HepG2 (cell line): ENCODE measurements around the gene GNG7. TPM values are rescaled to one million over a fixed set of nuclear protein-coding genes. Genes with fewer than 3 reads are reported as not detected.

Experiments
- ATAC-seq: fragments of 200-7000 bp; cut with Tn5 transposase; 3 replicates; pipeline ENCODE4 v1.9.1; 2020; ENCODE audit warnings: mild to moderate bottlenecking, moderate library complexity
- BruUV-seq: library from RNA; stranded (reverse); fragments of 400-500 nt; replicated peaks from 2 replicates; lab custom pipeline; 2021; lab: Mats Ljungman, UMichigan
- CTCF ChIA-PET: fragments of 300-600 bp; formaldehyde crosslinking; extraction: SDS; loops from one replicate; lab custom pipeline; 2021; ENCODE audit warnings: low total read pairs, inconsistent platforms, low intra/inter-chr PET ratio; lab: Yijun Ruan, JAX
- POLR2A ChIA-PET: fragments of 350-600 bp; sonication (Branson Sonifier 250); formaldehyde crosslinking; loops from one replicate; lab custom pipeline; 2020; ENCODE audit warnings: antibody characterized with exemption, inconsistent platforms; lab: Yijun Ruan, JAX
- DNase-seq: peaks from one replicate; pipeline ENCODE4 v3.0.0-alpha.2; 2015; ENCODE audit warnings: low spot score
- FAIRE-seq: peaks from 3 replicates; lab custom pipeline; 2011; peaks lifted over from hg19 to GRCh38; lab: Jason Lieb, UNC
- H2AFZ ChIP-seq: one replicate; pipeline ENCODE4 v1.6.1; 2011; ENCODE audit warnings: low read length, inconsistent platforms
- H3K27ac ChIP-seq: fragments of 300-600 bp; 3 replicates; pipeline ENCODE4 v1.8.0; 2011; ENCODE audit warnings: mixed run types, mild to moderate bottlenecking, mixed read lengths, low read length, inconsistent platforms; ENCODE audit not compliant: insufficient read depth; ENCODE audit errors: extremely low read length
- H3K27me3 ChIP-seq, 2 experiments: fragments of 200-600 bp in 1 of 2; 2 replicates in 1 of 2; 3 replicates in 1 of 2; pipeline versions ENCODE4 v1.6.0 to v1.8.0; 2011; ENCODE audit warnings: low read length in 2 of 2, mild to moderate bottlenecking in 2 of 2, moderate library complexity in 2 of 2, inconsistent platforms in 1 of 2; ENCODE audit not compliant: insufficient read depth in 2 of 2, control insufficient read depth in 1 of 2
- H3K36me3 ChIP-seq, 2 experiments: fragments of 200-600 bp in 1 of 2; replicated peaks in 1 of 2; 2 replicates in 1 of 2; 3 replicates in 1 of 2; pipeline versions ENCODE4 v1.5.1 to v1.8.0; 2011; ENCODE audit warnings: low read length in 2 of 2, inconsistent platforms in 1 of 2; ENCODE audit not compliant: insufficient read depth in 2 of 2, control insufficient read depth in 1 of 2
- H3K4me1 ChIP-seq: 2 replicates; pipeline ENCODE4 v1.5.1; 2012; ENCODE audit warnings: low read length, inconsistent platforms; ENCODE audit not compliant: insufficient read depth
- H3K4me2 ChIP-seq: 2 replicates; pipeline ENCODE4 v1.6.0; 2011; ENCODE audit warnings: low read depth, low read length, inconsistent platforms
- H3K4me3 ChIP-seq, 3 experiments: fragments of 200-600 bp in 1 of 3; sonication (generic), shearing (Covaris generic) in 1 of 3; replicated peaks in 1 of 3; 2 replicates each; pipeline ENCODE4 v1.5.1; 2011 to 2016; ENCODE audit warnings: low read length in 3 of 3, inconsistent platforms in 2 of 3, low read depth in 2 of 3, mild to moderate bottlenecking in 2 of 3, control low read depth in 1 of 3, mixed read lengths in 1 of 3; ENCODE audit not compliant: insufficient read depth in 1 of 3
- H3K79me2 ChIP-seq: one replicate; pipeline ENCODE4 v1.6.1; 2011; ENCODE audit warnings: low read length, inconsistent platforms; ENCODE audit not compliant: insufficient read depth
- H3K9ac ChIP-seq: 2 replicates; pipeline ENCODE4 v1.6.0; 2011; ENCODE audit warnings: mild to moderate bottlenecking, low read depth, low read length, inconsistent platforms; ENCODE audit not compliant: insufficient read depth
- H3K9me3 ChIP-seq: 2 replicates; pipeline ENCODE4 v1.5.1; 2012; ENCODE audit warnings: mild to moderate bottlenecking, low read length
- H4K20me1 ChIP-seq: 2 replicates; pipeline ENCODE4 v1.6.0; 2011; ENCODE audit warnings: inconsistent platforms, mild to moderate bottlenecking, low read length, moderate library complexity; ENCODE audit not compliant: insufficient read depth
- ATRX ChIP-seq: sonication (generic); formaldehyde crosslinking; IDR thresholded peaks from 2 replicates; pipeline ENCODE4 v1.4.0; 2020; ENCODE audit warnings: missing genetic modification reagents, borderline replicate concordance
- CCAR2 ChIP-seq: fragments of 200-400 bp; formaldehyde crosslinking; optimal IDR thresholded peaks from 2 replicates; pipeline ENCODE3; 2018; ENCODE audit warnings: low read depth, mild to moderate bottlenecking, low read length, moderate library complexity
- GABPB1 ChIP-seq: IDR thresholded peaks from 2 replicates; pipeline ENCODE4 v1.6.1; 2016; ENCODE audit warnings: mild to moderate bottlenecking, missing genetic modification reagents, moderate library complexity, missing compliant biosample characterization
- JARID2 ChIP-seq: sonication (generic); formaldehyde crosslinking; IDR thresholded peaks from 2 replicates; pipeline ENCODE4 v1.8.1; 2023; ENCODE audit warnings: missing genetic modification reagents, inconsistent platforms; ENCODE audit not compliant: insufficient replicate concordance
- MATR3 ChIP-seq: sonication (generic); formaldehyde crosslinking; IDR thresholded peaks from 2 replicates; pipeline ENCODE4 v1.4.0; 2020; ENCODE audit warnings: missing genetic modification reagents
- MBNL3 ChIP-seq: fragments of 250-450 bp; sonication (Bioruptor Pico); conservative IDR thresholded peaks from 2 replicates; pipeline ENCODE4 v1.8.0; 2022; ENCODE audit warnings: mild to moderate bottlenecking, inconsistent platforms
- MYNN ChIP-seq: sonication (generic); formaldehyde crosslinking; IDR thresholded peaks from 2 replicates; pipeline ENCODE4 v1.4.0; 2020; ENCODE audit warnings: mild to moderate bottlenecking, low read depth, missing genetic modification reagents
- RFXAP ChIP-seq: sonication (generic); formaldehyde crosslinking; IDR thresholded peaks from 2 replicates; pipeline ENCODE4 v1.4.0; 2020; ENCODE audit warnings: missing genetic modification reagents, borderline replicate concordance
- SUZ12 ChIP-seq: fragments of 150-350 bp; IDR thresholded peaks from 2 replicates; pipeline ENCODE4 v1.6.1; 2014; ENCODE audit warnings: low read depth, low read length
- ZFX ChIP-seq: sonication (generic); formaldehyde crosslinking; IDR thresholded peaks from 2 replicates; pipeline ENCODE4 v1.4.0; 2020; ENCODE audit warnings: mild to moderate bottlenecking, low read depth, missing genetic modification reagents, moderate library complexity
- ZFYVE20 ChIP-seq: sonication (generic); formaldehyde crosslinking; IDR thresholded peaks from 2 replicates; pipeline ENCODE4 v1.8.0; 2023; ENCODE audit warnings: low read depth, mild to moderate bottlenecking, moderate library complexity, missing genetic modification reagents, borderline replicate concordance
- ZMYM2 ChIP-seq: sonication (generic); formaldehyde crosslinking; IDR thresholded peaks from 2 replicates; pipeline ENCODE4 v1.8.0; 2022; ENCODE audit warnings: mild to moderate bottlenecking, missing genetic modification reagents
- ZNF563 ChIP-seq: sonication (generic); formaldehyde crosslinking; IDR thresholded peaks from 2 replicates; pipeline ENCODE4 v1.8.0; 2022; ENCODE audit warnings: mild to moderate bottlenecking, moderate library complexity, missing genetic modification reagents
- ZNF780A ChIP-seq: sonication (generic); formaldehyde crosslinking; IDR thresholded peaks from 2 replicates; pipeline ENCODE4 v1.8.0; 2022; ENCODE audit warnings: mild to moderate bottlenecking, missing genetic modification reagents, moderate library complexity
- WGBS: methylation state at CpG from one replicate; pipeline ENCODE4 v1.1.6; 2017; ENCODE audit warnings: low lambda C conversion rate; 5-methylcytosine and 5-hydroxymethylcytosine counted together
- in situ Hi-C: cut with HindIII; loops from 2 replicates; pipeline ENCODE4 v1.10.0; 2017; ENCODE audit warnings: low pct_unique_long_range_greater_than_20kb; ENCODE audit not compliant: extremely low pct_ligation_motif_present
- intact Hi-C: fragments of 100-400 bp; cut with micrococcal nuclease; formaldehyde crosslinking; loops from one replicate; pipeline ENCODE4 v1.10.0; 2022; ENCODE audit not compliant: unreplicated experiment
- polyA plus RNA-seq, 8 experiments: library from polyadenylated mRNA; depleted of rRNA in 3 of 8; stranded (reverse) in 7 of 8; unstranded in 1 of 8; fragments of >200 nt; fragmentation: Illumina TruSeq in 4 of 8; extraction: Trizol in 4 of 8; gene quantifications; 2 replicates each; pipeline versions ENCODE4 v1.2.1 to v1.2.3, GENCODE V29; 2011 to 2016; ENCODE audit warnings: low read depth in 4 of 8, missing spikeins in 1 of 8, mixed read lengths in 1 of 8; ENCODE audit not compliant: insufficient read depth in 1 of 8
- total RNA-seq, 5 experiments: library from RNA; depleted of rRNA; stranded (reverse); fragments of >200 nt; fragmentation: Illumina TruSeq; extraction: Trizol; gene quantifications; 2 replicates each; pipeline ENCODE4 v1.2.3, GENCODE V29; 2016; ENCODE audit warnings: low read depth in 1 of 5
- TF ChIP-seq, protein P1 (sequence below), 2 experiments: sonication (generic) in 1 of 2; formaldehyde crosslinking in 1 of 2; IDR thresholded peaks; 2 replicates each; pipeline versions ENCODE4 v1.4.0 to v1.6.1; 2018 to 2020; ENCODE audit warnings: missing genetic modification reagents in 2 of 2, borderline replicate concordance in 1 of 2, low read depth in 1 of 2, mild to moderate bottlenecking in 1 of 2, missing biosample characterization in 1 of 2

GNG7 gene
- total and polyA plus RNA-seq, 2 of the 13 experiments (the other 11 are each of a cell fraction or from before 2014, with no cell fraction given) = 1.4 to 3.3 TPM

DNA sequence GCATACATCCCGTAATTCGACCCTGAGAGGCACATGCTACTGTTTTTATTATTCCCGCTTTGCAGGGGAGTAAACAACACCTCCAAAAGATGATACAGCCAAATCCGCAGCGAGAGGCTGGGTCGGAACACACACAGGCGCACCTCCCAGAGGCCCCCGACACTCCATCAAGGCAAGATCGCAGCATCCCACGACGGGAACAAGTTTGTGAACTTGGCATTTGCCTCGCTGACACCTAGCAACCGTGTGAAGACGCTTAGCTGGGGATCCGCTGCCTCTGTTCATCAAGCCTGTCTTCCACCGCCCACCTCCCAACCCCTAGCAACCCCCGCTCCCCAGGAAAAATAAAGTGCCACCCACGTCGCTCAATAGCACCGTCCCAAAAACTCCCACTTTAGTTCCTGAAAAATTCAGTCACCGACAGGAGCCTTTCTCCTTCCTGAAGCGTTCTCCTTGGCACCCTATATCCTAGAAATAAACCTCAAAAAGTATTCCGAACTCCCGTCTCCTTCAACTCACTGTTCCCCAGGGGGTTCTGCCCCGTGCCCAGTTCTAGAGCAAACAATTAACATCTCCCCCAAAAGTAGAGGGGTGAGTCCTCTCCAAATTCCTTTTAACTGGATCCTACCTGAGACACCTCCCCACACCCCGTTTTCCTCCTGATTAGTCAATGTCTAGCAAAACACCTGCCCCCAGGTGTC is 1.7 kb downstream of the GNG7 start:
- H3K27ac ChIP-seq = no peak overlapping the region
- intact Hi-C loops (loop anchor here (5.0 kb wide), 1 partner anchor 606 kb away; no protein-coding TSS in a partner anchor), in situ Hi-C loops (no loop called here)
- no peak overlapping the region for H3K4me3 ChIP-seq
- peaks cover 36% of the 10 kb centered on the region for H3K4me1 ChIP-seq
- H3K9ac ChIP-seq = no peak overlapping the region
- DNase-seq = no peak
- H2AFZ ChIP-seq = no peak overlapping the region
- CTCF ChIA-PET = no interaction called here
- H3K9me3 ChIP-seq = no peaks in the 10 kb centered on the region
- H3K27me3 ChIP-seq = no peaks in the 10 kb centered on the region; a peak in 1 of 5 replicates
- TF ChIP-seq CCAR2 = no peak
- TF ChIP-seq JARID2 (CRISPR knock-in tag) = no peak
- no peaks in the 10 kb centered on the region for H4K20me1 ChIP-seq
- no peak for FAIRE-seq
- TSS peak; percentile 59 for BruUV-seq
- no peak for ATAC-seq
- no peaks in the 10 kb centered on the region for H3K36me3 ChIP-seq
- no peaks in the 10 kb centered on the region for H3K79me2 ChIP-seq
- no peak overlapping the region for H3K4me2 ChIP-seq
- WGBS = 87% methylated on average over 25 of the region's 26 CpGs
- POLR2A ChIA-PET = interaction anchor here (3.6 kb wide), 1 partner anchor 15 kb away, joined by 28 read pairs; no protein-coding TSS in a partner anchor

DNA sequence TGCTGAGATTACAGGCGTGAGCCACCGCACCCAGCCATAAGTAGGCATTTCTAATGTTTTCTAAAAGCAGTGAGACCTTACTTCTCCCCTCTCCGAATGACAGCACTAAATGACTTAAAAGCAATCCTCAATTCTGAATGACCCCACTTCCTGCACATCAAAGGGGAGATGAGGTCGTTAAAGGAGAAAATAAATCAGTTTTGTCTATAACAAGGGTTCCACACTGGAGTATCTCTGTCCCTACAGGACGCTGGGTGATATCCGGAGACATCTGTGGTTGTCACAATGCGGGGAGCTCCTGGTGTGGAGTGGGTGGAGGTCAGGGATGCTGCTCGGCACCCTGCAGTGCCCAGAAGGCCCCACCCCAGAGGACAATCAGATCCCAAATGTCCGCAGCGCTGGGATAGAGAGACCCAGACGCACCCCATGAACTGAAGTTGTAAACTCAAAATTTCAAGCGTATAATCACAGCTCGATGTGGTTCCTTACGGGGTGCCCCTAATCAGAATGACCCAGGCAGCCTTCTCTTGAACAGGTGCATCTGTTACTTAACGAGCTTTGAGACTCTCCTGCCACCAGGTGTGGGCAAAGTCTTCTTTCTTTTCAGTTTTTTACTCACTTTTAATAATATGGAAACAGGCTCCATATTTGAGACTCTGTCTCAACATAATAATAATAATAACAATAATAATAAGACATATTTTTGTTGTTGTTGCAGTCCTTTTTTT is 2.9 kb downstream of the GNG7 start:
- in situ Hi-C loops = no loop called here
- Histone ChIP-seq H3K9ac (no peak overlapping the region), H3K27ac (no peak overlapping the region), H3K4me2 (no peak overlapping the region), H3K9me3 (no peaks in the 10 kb centered on the region), H3K4me3 (no peak overlapping the region), H3K36me3 (no peaks in the 10 kb centered on the region), H3K79me2 (no peaks in the 10 kb centered on the region), H4K20me1 (no peaks in the 10 kb centered on the region), H3K4me1 (peaks cover 44% of the 10 kb centered on the region), H2AFZ (no peak overlapping the region), H3K27me3 (no peaks in the 10 kb centered on the region; a peak in 1 of 5 replicates)
- 82% methylated on average over 14 of the region's 15 CpGs for WGBS
- POLR2A ChIA-PET = interaction anchor here (0.7 to 1.2 kb wide), 2 partner anchors 14 to 815 kb away, joined by 3 to 7 read pairs; partner anchors contain the start of gene ABHD17A
- DNase-seq (no peak), ATAC-seq (no peak), FAIRE-seq (no peak)
- CTCF ChIA-PET = no interaction called here
- no TSS peak for BruUV-seq
- intact Hi-C loops = loop anchor here (5.0 kb wide), 1 partner anchor 608 kb away; no protein-coding TSS in a partner anchor
- no peak for TF ChIP-seq ZNF780A (CRISPR knock-in tag)
- TF ChIP-seq RFXAP (CRISPR knock-in tag) = no peak
- no peak for TF ChIP-seq ZMYM2 (CRISPR knock-in tag)
- no peak for TF ChIP-seq ZNF563 (CRISPR knock-in tag)
- TF ChIP-seq ZFX (CRISPR knock-in tag) = no peak
- TF ChIP-seq MYNN (CRISPR knock-in tag) = no peak
- TF ChIP-seq MBNL3 (CRISPR knock-in tag) = no peak
- TF ChIP-seq MATR3 (CRISPR knock-in tag) = no peak
- TF ChIP-seq ZFYVE20 (CRISPR knock-in tag) = no peak
- TF ChIP-seq ATRX (CRISPR knock-in tag) = no peak
- TF ChIP-seq, protein P1, sequence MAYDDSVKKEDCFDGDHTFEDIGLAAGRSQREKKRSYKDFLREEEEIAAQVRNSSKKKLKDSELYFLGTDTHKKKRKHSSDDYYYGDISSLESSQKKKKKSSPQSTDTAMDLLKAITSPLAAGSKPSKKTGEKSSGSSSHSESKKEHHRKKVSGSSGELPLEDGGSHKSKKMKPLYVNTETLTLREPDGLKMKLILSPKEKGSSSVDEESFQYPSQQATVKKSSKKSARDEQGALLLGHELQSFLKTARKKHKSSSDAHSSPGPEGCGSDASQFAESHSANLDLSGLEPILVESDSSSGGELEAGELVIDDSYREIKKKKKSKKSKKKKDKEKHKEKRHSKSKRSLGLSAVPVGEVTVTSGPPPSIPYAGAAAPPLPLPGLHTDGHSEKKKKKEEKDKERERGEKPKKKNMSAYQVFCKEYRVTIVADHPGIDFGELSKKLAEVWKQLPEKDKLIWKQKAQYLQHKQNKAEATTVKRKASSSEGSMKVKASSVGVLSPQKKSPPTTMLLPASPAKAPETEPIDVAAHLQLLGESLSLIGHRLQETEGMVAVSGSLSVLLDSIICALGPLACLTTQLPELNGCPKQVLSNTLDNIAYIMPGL (CRISPR knock-in tag; IDR thresholded peaks at IDR 0.05; ENCODE audit: borderline replicate concordance in 1 of 2, low read depth in 1 of 2) = no peak
- no peak for TF ChIP-seq GABPB1 (CRISPR knock-in tag)
- TF ChIP-seq SUZ12 = no peak
